ENCODE data around the gene ATF7IP2.

- TF ChIP-seq CTCF (conservative IDR thresholded peaks at IDR 0.05; ENCODE audit: low read length), result no peak
- no peak for TF ChIP-seq EZH2phosphoT487 (IDR thresholded peaks at IDR 0.05; ENCODE audit: borderline replicate concordance)
Observed at GRCh38 chr16:10352262-10352661, 33.6 kb upstream of the ATF7IP2 start.

Data from Loucy (cell line).